UCSD-AML1 (cell line): ENCODE measurements around the gene CHST11.
A peak's percentile ranks its signal among the peaks of the same experiment; 100 is the strongest.

Experiments used
- DNase-seq: peaks from one replicate; lab custom pipeline; 2025; ENCODE audit not compliant: unreplicated experiment; lab: John Stamatoyannopoulos, UW

CHST11 gene

GRCh38 chr12:104427547-104427938 is 29.2 kb upstream of the CHST11 start:
- no peak for DNase-seq

GRCh38 chr12:104433061-104433460 is 23.7 kb upstream of the CHST11 start:
- no peak for DNase-seq

- DNase-seq: no peak
Measured at GRCh38 chr12:104434129-104434528, 22.6 kb upstream of the CHST11 start.

GRCh38 chr12:104435175-104435574 is 21.6 kb upstream of the CHST11 start:
- DNase-seq: no peak

GRCh38 chr12:104435765-104436164 is 21.0 kb upstream of the CHST11 start:
- no peak for DNase-seq

GRCh38 chr12:104436790-104437189 is 20.0 kb upstream of the CHST11 start:
- DNase-seq: no peak

GRCh38 chr12:104438134-104438533 is 18.6 kb upstream of the CHST11 start:
- DNase-seq: no peak

- DNase-seq: no peak
Measured at GRCh38 chr12:104439137-104439536, 17.6 kb upstream of the CHST11 start.

GRCh38 chr12:104443008-104443407 is 13.7 kb upstream of the CHST11 start:
- DNase-seq: no peak

- no peak for DNase-seq
Measured at GRCh38 chr12:104446646-104447421, 9.9 kb upstream of the CHST11 start.

GRCh38 chr12:104448031-104448430 is 8.7 kb upstream of the CHST11 start:
- no peak for DNase-seq

- DNase-seq: no peak
Measured at GRCh38 chr12:104448451-104448850, 8.3 kb upstream of the CHST11 start.

- DNase-seq: no peak
Measured at GRCh38 chr12:104450700-104451099, 6.0 kb upstream of the CHST11 start.

GRCh38 chr12:104452087-104452486 is 4.7 kb upstream of the CHST11 start:
- DNase-seq: no peak

- no peak for DNase-seq
Measured at GRCh38 chr12:104453133-104453532, 3.6 kb upstream of the CHST11 start.

- DNase-seq: no peak
Measured at GRCh38 chr12:104454997-104455396, 1.8 kb upstream of the CHST11 start.

- no peak for DNase-seq
Measured at GRCh38 chr12:104455578-104456416, 951 bp upstream of the CHST11 start.

- peak; percentile 67 for DNase-seq
Measured at GRCh38 chr12:104456950-104457745, 400 bp downstream of the CHST11 start.

GRCh38 chr12:104457746-104458693 is 1.3 kb downstream of the CHST11 start:
- DNase-seq: peak; percentile 37

GRCh38 chr12:104458694-104459367 is 2.1 kb downstream of the CHST11 start:
- DNase-seq: peak; percentile 41
